IMR-90 (cell line): ENCODE results near the gene RUNX1. TPM values are rescaled to one million over a fixed set of nuclear protein-coding genes. Genes with fewer than 3 reads are reported as not detected.

Experiments
- ATAC-seq: fragments of 200-7000 bp; cut with Tn5 transposase; 2 replicates; pipeline ENCODE4 v1.9.1; 2020; ENCODE audit warnings: low read depth, mild to moderate bottlenecking, moderate library complexity
- BruUV-seq: library from RNA; stranded (reverse); fragments of 400-500 nt; replicated peaks from 2 replicates; lab custom pipeline; 2021; lab: Mats Ljungman, UMichigan
- CTCF ChIA-PET: fragments of 300-600 bp; formaldehyde crosslinking; extraction: SDS; loops from one replicate; lab custom pipeline; 2021; ENCODE audit warnings: antibody characterized with exemption; lab: Yijun Ruan, JAX
- POLR2A ChIA-PET: fragments of 300-600 bp; sonication (Branson Sonifier 250); formaldehyde crosslinking; loops from one replicate; lab custom pipeline; 2022; ENCODE audit warnings: antibody characterized with exemption; ENCODE audit not compliant: unreplicated experiment; lab: Charles Lee
- DNase-seq: peaks from one replicate; pipeline ENCODE4 v3.0.0; 2013
- H2AFZ ChIP-seq: replicated peaks from 2 replicates; pipeline ENCODE3; 2013; ENCODE audit warnings: low read length, mild to moderate bottlenecking; ENCODE audit not compliant: poor library complexity
- H2AK5ac ChIP-seq: 2 replicates; pipeline ENCODE4 v1.6.1; 2013; ENCODE audit warnings: low read depth, low read length, inconsistent platforms
- H2AK9ac ChIP-seq: replicated peaks from 2 replicates; pipeline ENCODE3; 2013; ENCODE audit warnings: mild to moderate bottlenecking, low read depth, low read length, moderate library complexity; ENCODE audit not compliant: poor library complexity
- H2BK120ac ChIP-seq: 2 replicates; pipeline ENCODE4 v1.6.1; 2013; ENCODE audit warnings: low read depth, low read length, inconsistent platforms
- H2BK15ac ChIP-seq: 3 replicates; pipeline ENCODE4 v1.6.1; 2013; ENCODE audit warnings: low read depth, low read length, inconsistent platforms
- H2BK20ac ChIP-seq: 2 replicates; pipeline ENCODE4 v1.6.1; 2013; ENCODE audit warnings: low read depth, mild to moderate bottlenecking, inconsistent platforms, low read length, moderate library complexity
- H2BK5ac ChIP-seq: 2 replicates; pipeline ENCODE4 v1.6.1; 2013; ENCODE audit warnings: mild to moderate bottlenecking, low read depth, low read length, inconsistent platforms; ENCODE audit not compliant: poor library complexity, severe bottlenecking
- H3K14ac ChIP-seq: replicated peaks from 2 replicates; pipeline ENCODE4 v1.6.1; 2013; ENCODE audit warnings: low read depth, low read length, inconsistent platforms
- H3K18ac ChIP-seq: 2 replicates; pipeline ENCODE4 v1.6.1; 2013; ENCODE audit warnings: low read depth, low read length, control low read depth
- H3K23ac ChIP-seq: 2 replicates; pipeline ENCODE4 v1.6.1; 2013; ENCODE audit warnings: low read depth, low read length, inconsistent platforms
- H3K27ac ChIP-seq: 2 replicates; pipeline ENCODE4 v1.5.1; 2013; ENCODE audit warnings: mild to moderate bottlenecking, control low read depth, low read length; ENCODE audit not compliant: insufficient read depth
- H3K27me3 ChIP-seq: 2 replicates; pipeline ENCODE4 v1.6.1; 2013; ENCODE audit warnings: low read length; ENCODE audit not compliant: control insufficient read depth, insufficient read depth
- H3K36me3 ChIP-seq: 2 replicates; pipeline ENCODE4 v1.6.1; 2013; ENCODE audit warnings: low read length, mixed read lengths; ENCODE audit not compliant: control insufficient read depth, insufficient read depth
- H3K4ac ChIP-seq: 2 replicates; pipeline ENCODE4 v1.6.1; 2013; ENCODE audit warnings: low read depth, low read length, inconsistent platforms
- H3K4me1 ChIP-seq: 2 replicates; pipeline ENCODE4 v1.6.1; 2013; ENCODE audit warnings: low read length, mixed read lengths; ENCODE audit not compliant: control insufficient read depth, insufficient read depth
- H3K4me2 ChIP-seq: 2 replicates; pipeline ENCODE4 v1.6.1; 2013; ENCODE audit warnings: low read depth, mild to moderate bottlenecking, control low read depth, low read length, moderate library complexity
- H3K4me3 ChIP-seq: 2 replicates; pipeline ENCODE4 v1.5.1; 2013; ENCODE audit warnings: low read depth, mild to moderate bottlenecking, control low read depth, low read length, moderate library complexity; ENCODE audit not compliant: insufficient read depth
- H3K56ac ChIP-seq: 2 replicates; pipeline ENCODE4 v1.6.1; 2013; ENCODE audit warnings: low read length, inconsistent platforms; ENCODE audit not compliant: insufficient read depth; ENCODE audit errors: extremely low read depth
- H3K79me1 ChIP-seq, 2 experiments: 2 replicates each; pipeline ENCODE4 v1.6.1; 2013; ENCODE audit warnings: low read length in 2 of 2, inconsistent platforms in 1 of 2, low read depth in 1 of 2
- H3K9ac ChIP-seq: 2 replicates; pipeline ENCODE4 v1.6.1; 2013; ENCODE audit warnings: low read depth, low read length, control low read depth
- H3K9me1 ChIP-seq: 2 replicates; pipeline ENCODE4 v1.6.1; 2013; ENCODE audit warnings: low read length, inconsistent platforms; ENCODE audit not compliant: insufficient read depth
- H3K9me3 ChIP-seq: 2 replicates; pipeline ENCODE4 v1.6.1; 2013; ENCODE audit warnings: low read length; ENCODE audit not compliant: control insufficient read depth, insufficient read depth
- H4K20me1 ChIP-seq: 2 replicates; pipeline ENCODE4 v1.6.1; 2013; ENCODE audit warnings: low read length, inconsistent platforms; ENCODE audit not compliant: insufficient read depth
- H4K5ac ChIP-seq: 2 replicates; pipeline ENCODE4 v1.6.1; 2013; ENCODE audit warnings: mild to moderate bottlenecking, low read depth, low read length, control low read depth
- H4K8ac ChIP-seq, 2 experiments: 2 replicates each; pipeline ENCODE4 v1.6.1; 2013; ENCODE audit warnings: low read depth in 2 of 2, low read length in 2 of 2, control low read depth in 1 of 2, inconsistent platforms in 1 of 2
- H4K91ac ChIP-seq: 2 replicates; pipeline ENCODE4 v1.6.1; 2013; ENCODE audit warnings: low read depth, low read length, inconsistent platforms; ENCODE audit not compliant: insufficient read depth
- BHLHE40 ChIP-seq: fragments of 150-350 bp; IDR thresholded peaks from 2 replicates; pipeline ENCODE4 v1.6.1; 2016; ENCODE audit warnings: mild to moderate bottlenecking, low read depth, low read length
- CEBPB ChIP-seq: IDR thresholded peaks from 2 replicates; pipeline ENCODE4 v1.6.1; 2012; ENCODE audit warnings: low read depth, low read length, improper control_type of control experiment
- CHD1 ChIP-seq: IDR thresholded peaks from 2 replicates; pipeline ENCODE4 v1.6.1; 2012; ENCODE audit warnings: low read depth, low read length, improper control_type of control experiment
- FOS ChIP-seq: fragments of 150-350 bp; IDR thresholded peaks from 2 replicates; pipeline ENCODE4 v1.6.1; 2016; ENCODE audit warnings: low read depth, low read length
- MAFK ChIP-seq: IDR thresholded peaks from 2 replicates; pipeline ENCODE4 v1.6.1; 2012; ENCODE audit warnings: low read depth, low read length, improper control_type of control experiment
- MAZ ChIP-seq: IDR thresholded peaks from 2 replicates; pipeline ENCODE4 v1.6.1; 2012; ENCODE audit warnings: low read depth, mild to moderate bottlenecking, low read length, improper control_type of control experiment, moderate library complexity, borderline replicate concordance
- MXI1 ChIP-seq: IDR thresholded peaks from 2 replicates; pipeline ENCODE4 v1.6.1; 2012; ENCODE audit warnings: low read depth, mild to moderate bottlenecking, low read length, moderate library complexity, borderline replicate concordance
- NFE2L2 ChIP-seq: fragments of 150-350 bp; IDR thresholded peaks from 2 replicates; pipeline ENCODE4 v1.6.1; 2016; ENCODE audit warnings: low read depth, mild to moderate bottlenecking, low read length
- POLR2A ChIP-seq: IDR thresholded peaks from 2 replicates; pipeline ENCODE4 v1.6.1; 2012; ENCODE audit warnings: mild to moderate bottlenecking, low read depth, low read length
- RAD21 ChIP-seq: IDR thresholded peaks from 2 replicates; pipeline ENCODE4 v1.6.1; 2012; ENCODE audit warnings: low read length, improper control_type of control experiment
- RCOR1 ChIP-seq: IDR thresholded peaks from 2 replicates; pipeline ENCODE4 v1.6.1; 2012; ENCODE audit warnings: mild to moderate bottlenecking, low read length, improper control_type of control experiment; ENCODE audit not compliant: insufficient replicate concordance
- RFX5 ChIP-seq: IDR thresholded peaks from 2 replicates; pipeline ENCODE4 v1.8.0; 2012; ENCODE audit warnings: low read depth, mild to moderate bottlenecking, low read length, moderate library complexity
- SMC3 ChIP-seq: fragments of 150-350 bp; IDR thresholded peaks from 2 replicates; pipeline ENCODE4 v1.6.1; 2016; ENCODE audit warnings: low read depth, mild to moderate bottlenecking, antibody characterized with exemption, low read length, moderate library complexity
- WGBS, 2 experiments: methylation state at CpG; one replicate each; pipeline versions ENCODE4 v1.1.5 to v1.1.7; 2013; ENCODE audit warnings: missing lambda C conversion rate in 2 of 2; ENCODE audit not compliant: insufficient read length in 1 of 2; ENCODE audit errors: extremely low coverage in 2 of 2; 5-methylcytosine and 5-hydroxymethylcytosine counted together
- dilution Hi-C: fragments of 300-500 bp; cut with HindIII; formaldehyde crosslinking; loops from one replicate; pipeline ENCODE4 v1.14.3; 2018; ENCODE audit warnings: low sequenced_read_pairs; ENCODE audit not compliant: unreplicated experiment
- in situ Hi-C: fragments of 300-500 bp; cut with MboI; formaldehyde crosslinking; loops from 3 replicates; pipeline ENCODE4 v1.14.3; 2019; ENCODE audit warnings: low sequenced_read_pairs, inconsistent platforms, mixed read lengths
- intact Hi-C: fragments of 100-400 bp; cut with micrococcal nuclease; formaldehyde crosslinking; loops from 2 replicates; pipeline ENCODE4 v1.10.0; 2022
- polyA plus RNA-seq, 3 experiments: library from polyadenylated mRNA; depleted of rRNA; stranded (reverse); fragments of >200 nt; gene quantifications; 2 replicates each; pipeline ENCODE4 v1.2.3, GENCODE V29; 2012; ENCODE audit warnings: low replicate concordance in 1 of 3
- total RNA-seq: library from RNA; depleted of rRNA; stranded (reverse); fragments of >200 nt; gene quantifications from 2 replicates; pipeline ENCODE4 v1.2.3, GENCODE V29; 2012
- TF ChIP-seq, protein P1 (sequence below): fragments of 150-350 bp; IDR thresholded peaks from 2 replicates; pipeline ENCODE4 v1.6.1; 2017; ENCODE audit warnings: mild to moderate bottlenecking, antibody characterized with exemption, low read length, low read depth
- TF ChIP-seq, protein P2 (sequence below): conservative IDR thresholded peaks from 2 replicates; pipeline ENCODE4 v1.5.1; 2012; ENCODE audit warnings: mild to moderate bottlenecking, low read depth, low read length, improper control_type of control experiment
- TF ChIP-seq, protein P3 (sequence below): fragments of 150-350 bp; IDR thresholded peaks from 2 replicates; pipeline ENCODE4 v1.6.1; 2016; ENCODE audit warnings: low read depth, mild to moderate bottlenecking, low read length, moderate library complexity, borderline replicate concordance

RUNX1 gene
- total and polyA plus RNA-seq, 2 of the 4 experiments (the other 2 are of a cell fraction): 34.5 to 56.5 TPM

DNA sequence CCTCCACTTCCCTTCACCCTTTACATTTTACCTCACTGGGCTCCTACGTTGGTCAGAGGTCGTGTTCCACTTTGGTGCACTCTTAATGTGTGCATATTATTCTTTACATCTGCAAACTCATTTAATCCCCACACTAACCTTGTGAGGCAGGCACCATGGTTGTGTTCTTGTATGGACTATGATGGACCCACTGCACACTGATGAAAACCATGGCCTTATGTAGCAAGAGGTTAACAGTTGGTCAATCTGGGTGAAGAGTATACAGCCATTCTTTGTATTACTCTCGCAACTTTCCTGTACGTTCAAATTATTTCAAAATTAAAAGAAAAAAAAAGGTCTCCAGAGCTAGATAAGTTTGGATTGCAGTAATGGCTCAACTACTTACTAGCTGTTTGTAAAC lies 78.5 kb downstream of the RUNX1 start:
- Histone ChIP-seq H3K14ac (no peak overlapping the region), H3K9me1 (peaks cover 24% of the 10 kb centered on the region), H2AK9ac (no peak overlapping the region), H2AK5ac (peak overlapping the region; percentile 81; the same call in 1 of the 2 replicates), H3K56ac (no peak overlapping the region), H3K27me3 (no peaks in the 10 kb centered on the region), H3K4me3 (no peak overlapping the region), H4K5ac (no peak overlapping the region), H2BK120ac (no peak overlapping the region), H2BK20ac (no peak overlapping the region), H2BK15ac (no peak overlapping the region), H3K9ac (no peak overlapping the region), H3K4ac (0 out of 2 replicates have a peak overlapping the region, but pooled peaks have one; percentile 15), H3K18ac (no peak overlapping the region), H3K79me1 (peaks cover 0 to 32% of the 10 kb centered on the region in 2 experiments; a peak in 2 of 4 replicates), H3K23ac (no peak overlapping the region), H3K4me1 (peaks cover 12% of the 10 kb centered on the region), H3K4me2 (no peak overlapping the region), H2AFZ (no peak overlapping the region), H3K9me3 (no peaks in the 10 kb centered on the region), H3K36me3 (no peaks in the 10 kb centered on the region), H4K8ac (no peak overlapping the region; a peak in 1 of 4 replicates), H2BK5ac (no peak overlapping the region), H3K27ac (no peak overlapping the region), H4K20me1 (no peaks in the 10 kb centered on the region), H4K91ac (0 out of 2 replicates have a peak overlapping the region, but pooled peaks have one; percentile 24)
- TF ChIP-seq MAFK (no peak), MXI1 (no peak), SMC3 (no peak), BHLHE40 (no peak), CHD1 (no peak), FOS (no peak), NFE2L2 (no peak), CEBPB (no peak), RCOR1 (no peak), RFX5 (no peak), POLR2A (no peak), RAD21 (no peak), MAZ (no peak)
- TF ChIP-seq, protein P1, sequence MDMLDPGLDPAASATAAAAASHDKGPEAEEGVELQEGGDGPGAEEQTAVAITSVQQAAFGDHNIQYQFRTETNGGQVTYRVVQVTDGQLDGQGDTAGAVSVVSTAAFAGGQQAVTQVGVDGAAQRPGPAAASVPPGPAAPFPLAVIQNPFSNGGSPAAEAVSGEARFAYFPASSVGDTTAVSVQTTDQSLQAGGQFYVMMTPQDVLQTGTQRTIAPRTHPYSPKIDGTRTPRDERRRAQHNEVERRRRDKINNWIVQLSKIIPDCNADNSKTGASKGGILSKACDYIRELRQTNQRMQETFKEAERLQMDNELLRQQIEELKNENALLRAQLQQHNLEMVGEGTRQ: no peak
- TF ChIP-seq, protein P2, sequence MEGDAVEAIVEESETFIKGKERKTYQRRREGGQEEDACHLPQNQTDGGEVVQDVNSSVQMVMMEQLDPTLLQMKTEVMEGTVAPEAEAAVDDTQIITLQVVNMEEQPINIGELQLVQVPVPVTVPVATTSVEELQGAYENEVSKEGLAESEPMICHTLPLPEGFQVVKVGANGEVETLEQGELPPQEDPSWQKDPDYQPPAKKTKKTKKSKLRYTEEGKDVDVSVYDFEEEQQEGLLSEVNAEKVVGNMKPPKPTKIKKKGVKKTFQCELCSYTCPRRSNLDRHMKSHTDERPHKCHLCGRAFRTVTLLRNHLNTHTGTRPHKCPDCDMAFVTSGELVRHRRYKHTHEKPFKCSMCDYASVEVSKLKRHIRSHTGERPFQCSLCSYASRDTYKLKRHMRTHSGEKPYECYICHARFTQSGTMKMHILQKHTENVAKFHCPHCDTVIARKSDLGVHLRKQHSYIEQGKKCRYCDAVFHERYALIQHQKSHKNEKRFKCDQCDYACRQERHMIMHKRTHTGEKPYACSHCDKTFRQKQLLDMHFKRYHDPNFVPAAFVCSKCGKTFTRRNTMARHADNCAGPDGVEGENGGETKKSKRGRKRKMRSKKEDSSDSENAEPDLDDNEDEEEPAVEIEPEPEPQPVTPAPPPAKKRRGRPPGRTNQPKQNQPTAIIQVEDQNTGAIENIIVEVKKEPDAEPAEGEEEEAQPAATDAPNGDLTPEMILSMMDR: no peak
- TF ChIP-seq, protein P3, sequence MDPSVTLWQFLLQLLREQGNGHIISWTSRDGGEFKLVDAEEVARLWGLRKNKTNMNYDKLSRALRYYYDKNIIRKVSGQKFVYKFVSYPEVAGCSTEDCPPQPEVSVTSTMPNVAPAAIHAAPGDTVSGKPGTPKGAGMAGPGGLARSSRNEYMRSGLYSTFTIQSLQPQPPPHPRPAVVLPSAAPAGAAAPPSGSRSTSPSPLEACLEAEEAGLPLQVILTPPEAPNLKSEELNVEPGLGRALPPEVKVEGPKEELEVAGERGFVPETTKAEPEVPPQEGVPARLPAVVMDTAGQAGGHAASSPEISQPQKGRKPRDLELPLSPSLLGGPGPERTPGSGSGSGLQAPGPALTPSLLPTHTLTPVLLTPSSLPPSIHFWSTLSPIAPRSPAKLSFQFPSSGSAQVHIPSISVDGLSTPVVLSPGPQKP: no peak
- ChIA-PET CTCF (no interaction called here), POLR2A (no interaction called here)
- no CpG with 5 or more reads among the region's 4 CpGs for WGBS, 2 experiments
- DNase-seq (no peak), ATAC-seq (no peak)
- no TSS peak for BruUV-seq
- dilution Hi-C loops: no loop called here
- in situ Hi-C loops: no loop called here
- intact Hi-C loops: no loop called here
